HG03097 (cell line): Measurements from ENCODE around the gene UBE2E2.
"Not testable (repeated sequence)": the region's sequence is repeated elsewhere in the genome, so short reads cannot be mapped to it uniquely, and the experiment has no call there.

ENCODE experiments used
- ATAC-seq: cut with Tn5 transposase; IDR thresholded peaks from one replicate; pipeline ENCODE4 v1.9.1; 2021; ENCODE audit not compliant: unreplicated experiment, low FRiP score

UBE2E2 gene

GRCh38 chr3:23320586-23321570 lies 117.8 kb downstream of the UBE2E2 start:
- ATAC-seq = no peak

- no peak for ATAC-seq
These were observed 121.6 kb downstream of the UBE2E2 start for GRCh38 chr3:23324745-23325144.

GRCh38 chr3:23325466-23326065 lies 122.4 kb downstream of the UBE2E2 start:
- ATAC-seq = no peak

GRCh38 chr3:23329471-23330105 lies 126.5 kb downstream of the UBE2E2 start:
- no peak for ATAC-seq

GRCh38 chr3:23330568-23330967 lies 127.4 kb downstream of the UBE2E2 start:
- ATAC-seq = no peak

GRCh38 chr3:23331141-23331935 lies 128.2 kb downstream of the UBE2E2 start:
- no peak for ATAC-seq

- ATAC-seq = no peak
These were observed 130.5 kb downstream of the UBE2E2 start for GRCh38 chr3:23333633-23334032.

GRCh38 chr3:23336853-23337252 lies 133.7 kb downstream of the UBE2E2 start:
- ATAC-seq = not testable (repeated sequence)

GRCh38 chr3:23341147-23341838 lies 138.2 kb downstream of the UBE2E2 start:
- ATAC-seq = no peak

GRCh38 chr3:23342343-23342742 lies 139.2 kb downstream of the UBE2E2 start:
- ATAC-seq = no peak

- no peak for ATAC-seq
These were observed 140.4 kb downstream of the UBE2E2 start for GRCh38 chr3:23343509-23343908.

GRCh38 chr3:23344886-23345285 lies 141.8 kb downstream of the UBE2E2 start:
- ATAC-seq = no peak

- ATAC-seq = not testable (repeated sequence)
These were observed 146.3 kb downstream of the UBE2E2 start for GRCh38 chr3:23349444-23349843.

GRCh38 chr3:23356169-23356568 lies 153.0 kb downstream of the UBE2E2 start:
- ATAC-seq = no peak

GRCh38 chr3:23356923-23357322 lies 153.8 kb downstream of the UBE2E2 start:
- no peak for ATAC-seq

GRCh38 chr3:23359116-23359515 lies 156.0 kb downstream of the UBE2E2 start:
- no peak for ATAC-seq

GRCh38 chr3:23365066-23365465 lies 161.9 kb downstream of the UBE2E2 start:
- no peak for ATAC-seq

- ATAC-seq = no peak
These were observed 165.6 kb downstream of the UBE2E2 start for GRCh38 chr3:23368731-23369130.

- no peak for ATAC-seq
These were observed 169.2 kb downstream of the UBE2E2 start for GRCh38 chr3:23372285-23372684.
